HEK293 (cell line): Measurements from ENCODE around the gene SETD4.

Experiments
- CTCF ChIA-PET: fragments of 350-600 bp; formaldehyde crosslinking; extraction: SDS; loops from one replicate; lab custom pipeline; 2021; ENCODE audit warnings: antibody characterized with exemption; lab: Yijun Ruan, JAX
- POLR2A ChIA-PET: fragments of 300-600 bp; formaldehyde crosslinking; extraction: SDS; loops from one replicate; lab custom pipeline; 2020; ENCODE audit warnings: antibody characterized with exemption, inconsistent platforms; lab: Yijun Ruan, JAX
- H3K27ac ChIP-seq: fragments of 200-500 bp; sonication (Bioruptor generic); 2 replicates; pipeline ENCODE4 v1.5.1; 2014; ENCODE audit warnings: low read depth, low read length, control low read depth, inconsistent platforms; ENCODE audit errors: extremely low read depth
- H3K36me3 ChIP-seq, 2 experiments: fragments of 200-500 bp in 1 of 2; sonication (Bioruptor generic) in 1 of 2; 1 replicate in 1 of 2; 2 replicates in 1 of 2; pipeline ENCODE4 v1.5.1; 2014 to 2017; ENCODE audit warnings: inconsistent platforms in 2 of 2, low read length in 2 of 2; ENCODE audit not compliant: control insufficient read depth in 2 of 2, insufficient read depth in 1 of 2
- H3K4me1 ChIP-seq: fragments of 200-500 bp; sonication (Bioruptor generic); 2 replicates; pipeline ENCODE4 v1.5.1; 2014; ENCODE audit warnings: mild to moderate bottlenecking, low read length, inconsistent platforms; ENCODE audit not compliant: control insufficient read depth, insufficient read depth
- H3K4me3 ChIP-seq: 2 replicates; pipeline ENCODE4 v1.5.1; 2011; ENCODE audit warnings: low read depth, mild to moderate bottlenecking, control low read depth, low read length, moderate library complexity
- H3K9me3 ChIP-seq: fragments of 200-500 bp; sonication (Bioruptor generic); 2 replicates; pipeline ENCODE4 v1.5.1; 2014; ENCODE audit warnings: low read depth, low read length, inconsistent platforms; ENCODE audit not compliant: control insufficient read depth, insufficient read depth
- EGR2 ChIP-seq: fragments of 450-650 bp; formaldehyde crosslinking; IDR thresholded peaks from 2 replicates; pipeline ENCODE4 v1.5.1; 2016; ENCODE audit warnings: low read depth, missing biosample characterization, missing genetic modification characterization
- GLIS1 ChIP-seq: fragments of 450-650 bp; formaldehyde crosslinking; IDR thresholded peaks from 2 replicates; pipeline ENCODE4 v1.5.1; 2016; ENCODE audit warnings: missing biosample characterization, missing genetic modification characterization
- KLF7 ChIP-seq: fragments of 450-650 bp; formaldehyde crosslinking; IDR thresholded peaks from 2 replicates; pipeline ENCODE4 v1.5.1; 2016; ENCODE audit warnings: missing biosample characterization, missing genetic modification characterization, borderline replicate concordance
- OSR2 ChIP-seq: fragments of 450-650 bp; formaldehyde crosslinking; IDR thresholded peaks from 2 replicates; pipeline ENCODE4 v1.5.1; 2016; ENCODE audit warnings: missing biosample characterization, missing genetic modification characterization
- OVOL3 ChIP-seq: fragments of 450-650 bp; formaldehyde crosslinking; IDR thresholded peaks from 2 replicates; pipeline ENCODE4 v1.5.1; 2016; ENCODE audit warnings: missing biosample characterization, missing genetic modification characterization
- TRIM28 ChIP-seq: IDR thresholded peaks from 2 replicates; pipeline ENCODE4 v1.6.1; 2011; ENCODE audit warnings: low read length, control low read depth, borderline replicate concordance
- ZNF146 ChIP-seq: fragments of 450-650 bp; formaldehyde crosslinking; IDR thresholded peaks from 2 replicates; pipeline ENCODE4 v1.5.1; 2016; ENCODE audit warnings: missing biosample characterization, missing genetic modification characterization
- ZNF184 ChIP-seq: fragments of 450-650 bp; IDR thresholded peaks from 2 replicates; pipeline ENCODE4 v1.5.1; 2018; ENCODE audit warnings: missing biosample characterization, mild to moderate bottlenecking, missing genetic modification characterization
- ZNF341 ChIP-seq: fragments of 450-650 bp; formaldehyde crosslinking; IDR thresholded peaks from 2 replicates; pipeline ENCODE4; 2016; ENCODE audit warnings: low read depth, missing biosample characterization, missing genetic modification characterization
- ZNF354C ChIP-seq: fragments of 450-650 bp; formaldehyde crosslinking; IDR thresholded peaks from 2 replicates; pipeline ENCODE4 v1.5.1; 2016; ENCODE audit warnings: missing biosample characterization, missing genetic modification characterization, low read depth, borderline replicate concordance
- ZNF37A ChIP-seq: fragments of 450-650 bp; IDR thresholded peaks from 2 replicates; pipeline ENCODE4 v1.5.1; 2018; ENCODE audit warnings: missing biosample characterization, missing genetic modification characterization
- ZNF423 ChIP-seq: fragments of 450-650 bp; formaldehyde crosslinking; IDR thresholded peaks from 2 replicates; pipeline ENCODE4 v1.5.1; 2016; ENCODE audit warnings: missing biosample characterization, missing genetic modification characterization
- ZNF510 ChIP-seq: fragments of 450-650 bp; formaldehyde crosslinking; IDR thresholded peaks from 2 replicates; pipeline ENCODE4 v1.5.1; 2018; ENCODE audit warnings: mild to moderate bottlenecking, missing genetic modification characterization, missing biosample characterization; ENCODE audit not compliant: insufficient replicate concordance
- ZNF660 ChIP-seq: fragments of 450-650 bp; IDR thresholded peaks from 2 replicates; pipeline ENCODE4 v1.5.1; 2018; ENCODE audit warnings: missing biosample characterization, mild to moderate bottlenecking, missing genetic modification characterization
- ZNF776 ChIP-seq: fragments of 450-650 bp; formaldehyde crosslinking; IDR thresholded peaks from 2 replicates; pipeline ENCODE4 v1.5.0; 2017; ENCODE audit warnings: missing biosample characterization, missing genetic modification characterization, borderline replicate concordance
- TF ChIP-seq, protein P1 (sequence below): fragments of 450-650 bp; formaldehyde crosslinking; IDR thresholded peaks from 2 replicates; pipeline ENCODE4 v1.5.1; 2016; ENCODE audit warnings: missing biosample characterization, missing genetic modification characterization
- TF ChIP-seq, protein P2 (sequence below): fragments of 450-650 bp; formaldehyde crosslinking; IDR thresholded peaks from 2 replicates; pipeline ENCODE4 v1.5.1; 2016; ENCODE audit warnings: missing biosample characterization, missing genetic modification characterization

The SETD4 gene

DNA sequence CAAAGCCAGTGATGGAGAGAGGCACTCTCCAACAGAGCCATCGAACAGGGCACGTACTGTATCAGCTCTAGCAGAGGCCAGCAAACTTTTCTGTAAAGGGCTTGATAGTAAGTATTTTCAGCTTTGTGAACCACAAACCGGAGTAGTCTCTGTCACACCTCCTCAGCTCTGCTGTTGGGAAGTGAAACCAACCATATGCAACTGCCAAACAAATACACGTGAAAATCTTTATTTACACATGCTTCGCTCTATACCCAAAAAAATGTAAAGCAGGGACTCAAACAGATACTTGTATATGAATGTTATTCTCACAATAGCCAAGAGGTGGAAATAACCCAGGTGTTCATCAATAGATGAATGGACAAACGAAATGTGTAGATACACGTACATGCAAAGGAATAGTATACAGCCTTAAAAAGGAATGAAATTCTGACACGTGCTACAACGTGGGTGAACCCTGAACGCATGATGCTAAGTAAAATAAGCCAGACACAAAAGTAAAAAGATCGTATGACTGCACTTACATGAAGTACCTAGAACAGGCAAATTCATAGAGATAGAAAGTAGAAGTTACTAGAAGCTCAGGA, 39.0 kb downstream of the SETD4 start:
- H3K9me3 ChIP-seq = no peaks in the 10 kb centered on the region
- H3K27ac ChIP-seq = no peak overlapping the region
- TF ChIP-seq OSR2 (tag by site-specific recombination) = no peak
- no peak for TF ChIP-seq GLIS1
- TF ChIP-seq ZNF146 (tag by site-specific recombination) = peak; percentile 92
- TF ChIP-seq, all 188 proteins: peak for 1
- CTCF ChIA-PET = interaction anchor here (0.5 to 0.6 kb wide), 2 partner anchors 50 to 87 kb away, joined by 3 to 4 read pairs; no protein-coding TSS in a partner anchor
- H3K4me3 ChIP-seq = no peak overlapping the region
- H3K36me3 ChIP-seq = no peaks in the 10 kb centered on the region
- H3K4me1 ChIP-seq = no peaks in the 10 kb centered on the region
- POLR2A ChIA-PET = no interaction called here

- Histone ChIP-seq H3K4me3 (no peak overlapping the region), H3K9me3 (no peaks in the 10 kb centered on the region), H3K27ac (no peak overlapping the region), H3K4me1 (no peaks in the 10 kb centered on the region), H3K36me3 (no peaks in the 10 kb centered on the region)
- POLR2A ChIA-PET = no interaction called here
- CTCF ChIA-PET = interaction anchor here (0.6 to 1.3 kb wide), 2 partner anchors 13 to 84 kb away, joined by 4 read pairs; no protein-coding TSS in a partner anchor
- TF ChIP-seq OVOL3 (tag by site-specific recombination) (no peak), TRIM28 (no peak), ZNF510 (tag by site-specific recombination) (no peak)
Measured at GRCh38 chr21:36015045-36015444, 45.3 kb downstream of the SETD4 start.

- no peak overlapping the region for H3K4me3 ChIP-seq
- ChIA-PET POLR2A (no interaction called here), CTCF (no interaction called here)
- no peaks in the 10 kb centered on the region for H3K4me1 ChIP-seq
- H3K36me3 ChIP-seq = no peaks in the 10 kb centered on the region
- TF ChIP-seq ZNF354C (tag by site-specific recombination) (no peak), ZNF184 (tag by site-specific recombination) (no peak), ZNF423 (tag by site-specific recombination) (no peak), KLF7 (no peak), ZNF341 (tag by site-specific recombination) (no peak), ZNF660 (tag by site-specific recombination) (no peak), EGR2 (tag by site-specific recombination) (no peak), ZNF37A (tag by site-specific recombination) (no peak), ZNF776 (tag by site-specific recombination) (no peak)
- TF ChIP-seq, protein P1, sequence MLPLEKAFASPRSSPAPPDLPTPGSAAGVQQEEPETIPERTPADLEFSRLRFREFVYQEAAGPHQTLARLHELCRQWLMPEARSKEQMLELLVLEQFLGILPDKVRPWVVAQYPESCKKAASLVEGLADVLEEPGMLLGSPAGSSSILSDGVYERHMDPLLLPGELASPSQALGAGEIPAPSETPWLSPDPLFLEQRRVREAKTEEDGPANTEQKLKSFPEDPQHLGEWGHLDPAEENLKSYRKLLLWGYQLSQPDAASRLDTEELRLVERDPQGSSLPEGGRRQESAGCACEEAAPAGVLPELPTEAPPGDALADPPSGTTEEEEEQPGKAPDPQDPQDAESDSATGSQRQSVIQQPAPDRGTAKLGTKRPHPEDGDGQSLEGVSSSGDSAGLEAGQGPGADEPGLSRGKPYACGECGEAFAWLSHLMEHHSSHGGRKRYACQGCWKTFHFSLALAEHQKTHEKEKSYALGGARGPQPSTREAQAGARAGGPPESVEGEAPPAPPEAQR = no peak
- TF ChIP-seq, protein P2, sequence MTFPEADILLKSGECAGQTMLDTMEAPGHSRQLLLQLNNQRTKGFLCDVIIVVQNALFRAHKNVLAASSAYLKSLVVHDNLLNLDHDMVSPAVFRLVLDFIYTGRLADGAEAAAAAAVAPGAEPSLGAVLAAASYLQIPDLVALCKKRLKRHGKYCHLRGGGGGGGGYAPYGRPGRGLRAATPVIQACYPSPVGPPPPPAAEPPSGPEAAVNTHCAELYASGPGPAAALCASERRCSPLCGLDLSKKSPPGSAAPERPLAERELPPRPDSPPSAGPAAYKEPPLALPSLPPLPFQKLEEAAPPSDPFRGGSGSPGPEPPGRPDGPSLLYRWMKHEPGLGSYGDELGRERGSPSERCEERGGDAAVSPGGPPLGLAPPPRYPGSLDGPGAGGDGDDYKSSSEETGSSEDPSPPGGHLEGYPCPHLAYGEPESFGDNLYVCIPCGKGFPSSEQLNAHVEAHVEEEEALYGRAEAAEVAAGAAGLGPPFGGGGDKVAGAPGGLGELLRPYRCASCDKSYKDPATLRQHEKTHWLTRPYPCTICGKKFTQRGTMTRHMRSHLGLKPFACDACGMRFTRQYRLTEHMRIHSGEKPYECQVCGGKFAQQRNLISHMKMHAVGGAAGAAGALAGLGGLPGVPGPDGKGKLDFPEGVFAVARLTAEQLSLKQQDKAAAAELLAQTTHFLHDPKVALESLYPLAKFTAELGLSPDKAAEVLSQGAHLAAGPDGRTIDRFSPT (tag by site-specific recombination) = no peak
- H3K27ac ChIP-seq = no peak overlapping the region
- H3K9me3 ChIP-seq = no peaks in the 10 kb centered on the region
Measured at GRCh38 chr21:36010801-36011200, 49.5 kb downstream of the SETD4 start.
